Sigmoid colon (tissue), 4 donors: ENCODE data around the gene PREB.

Experiments
- CTCF ChIP-seq, 4 experiments: fragments of 450-650 bp in 3 of 4; fragments of 200-600 bp in 1 of 4; IDR thresholded peaks; one replicate each; pipeline ENCODE4 v1.5.1; 2016 to 2019; ENCODE audit warnings: antibody characterized with exemption in 4 of 4, mild to moderate bottlenecking in 3 of 4, moderate library complexity in 2 of 4
- EP300 ChIP-seq, 4 donors: sonication (generic); formaldehyde crosslinking; IDR thresholded peaks; one replicate each; pipeline ENCODE4 v1.6.1; 2017; ENCODE audit warnings: antibody characterized with exemption in 4 of 4
- POLR2A ChIP-seq, 2 donors: fragments of 450-650 bp; IDR thresholded peaks; one replicate each; pipeline ENCODE4 v1.6.1; 2016; ENCODE audit warnings: antibody characterized with exemption in 2 of 2, mild to moderate bottlenecking in 2 of 2, moderate library complexity in 2 of 2
- POLR2AphosphoS5 ChIP-seq, 4 donors: sonication (generic); formaldehyde crosslinking; IDR thresholded peaks; one replicate each; pipeline ENCODE4 v1.6.1; 2017; ENCODE audit warnings: antibody characterized with exemption in 4 of 4

GRCh38 chr2:27171351-27171848 lies 37.0 kb upstream of the PREB start:
- TF ChIP-seq CTCF (IDR thresholded peaks at IDR 0.05), result no peak
- TF ChIP-seq POLR2A (IDR thresholded peaks at IDR 0.05), result no peak
- TF ChIP-seq POLR2AphosphoS5 (IDR thresholded peaks at IDR 0.05), result no peak
- no peak for TF ChIP-seq EP300 (IDR thresholded peaks at IDR 0.05)
